ENCODE results near the gene PLCL2. TPM values are rescaled to one million over a fixed set of nuclear protein-coding genes. Genes with fewer than 3 reads are reported as not detected.

PLCL2 gene
- polyA plus RNA-seq, 1 experiment = 0.94 TPM

GRCh38 chr3:17137321-17137826 is 252.6 kb downstream of the PLCL2 start:
- ChIA-PET POLR2A (no interaction called here), CTCF (no interaction called here)
- DNase-seq (ENCODE audit: low read depth, low spot score) = no peak
- Histone ChIP-seq H3K4me3 (ENCODE audit: low read depth, low read length) (no peak overlapping the region), H3K27ac (ENCODE audit: low read depth, low read length) (no peak overlapping the region), H3K27me3 (ENCODE audit: control insufficient read depth, insufficient read depth, low read length) (peaks cover 3% of the 10 kb centered on the region), H3K9me3 (ENCODE audit: control insufficient read depth, insufficient read depth, low read length) (peaks cover 4% of the 10 kb centered on the region; the same call in 1 of the 2 replicates)
- no peak for TF ChIP-seq CTCF (IDR thresholded peaks at IDR 0.05; ENCODE audit: low read depth, low read length)

DNA sequence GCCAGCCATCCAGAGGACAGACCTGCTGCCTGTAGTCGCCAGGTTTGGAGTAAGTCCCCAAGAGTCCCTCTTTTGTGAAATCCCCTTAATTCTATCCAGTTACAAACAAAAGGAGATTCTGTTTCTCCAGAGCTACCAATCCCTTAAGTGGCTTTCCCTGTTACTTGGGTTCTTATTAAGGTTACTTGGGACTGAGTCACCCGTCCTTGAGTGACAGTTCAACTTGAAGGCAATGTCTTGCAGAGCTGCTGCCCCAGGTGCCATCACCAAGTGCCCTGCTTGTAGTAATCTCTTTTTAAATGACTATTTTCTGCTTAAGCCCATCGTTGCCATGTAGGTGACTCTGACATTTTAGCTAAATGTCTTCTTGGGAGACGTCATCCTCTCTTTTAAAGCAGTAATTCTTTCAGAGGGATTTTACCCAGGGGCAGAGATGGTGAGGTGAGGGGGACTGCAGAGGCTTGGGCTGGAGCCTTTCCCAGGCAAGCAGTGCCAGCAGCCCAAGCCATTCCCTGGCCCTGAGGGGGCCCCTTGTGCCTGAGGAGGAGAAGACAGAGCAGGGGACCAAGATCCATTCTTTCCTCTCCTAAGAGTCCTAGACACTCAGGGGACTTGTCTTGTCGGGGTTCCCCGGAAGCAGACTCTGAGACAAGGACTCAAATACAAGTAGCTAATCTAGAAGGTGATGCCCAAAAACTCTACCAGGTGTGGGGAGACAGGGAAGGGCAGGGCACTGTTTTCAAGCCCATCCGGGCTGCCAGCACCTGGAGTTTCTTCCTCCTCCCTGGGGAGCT is 253.7 kb downstream of the PLCL2 start:
- peaks cover 4% of the 10 kb centered on the region for H3K9me3 ChIP-seq (ENCODE audit: control insufficient read depth, insufficient read depth, low read length)
- TF ChIP-seq CTCF (IDR thresholded peaks at IDR 0.05; ENCODE audit: low read depth, low read length) = no peak
- no peak overlapping the region for H3K27ac ChIP-seq (ENCODE audit: low read depth, low read length)
- ChIA-PET POLR2A (no interaction called here), CTCF (no interaction called here)
- H3K27me3 ChIP-seq (ENCODE audit: control insufficient read depth, insufficient read depth, low read length) = peaks cover 3% of the 10 kb centered on the region
- DNase-seq (ENCODE audit: low read depth, low spot score) = no peak
- H3K4me3 ChIP-seq (ENCODE audit: low read depth, low read length) = no peak overlapping the region

Measured in AG04450 (cell line).